LHCN-M2 (cell line): ENCODE measurements around the gene CD82. TPM values are rescaled to one million over a fixed set of nuclear protein-coding genes. Genes with fewer than 3 reads are reported as not detected.
"Not testable (repeated sequence)": the region's sequence is repeated elsewhere in the genome, so short reads cannot be mapped to it uniquely, and the experiment has no call there.

Experiments used
- DNase-seq: peaks from one replicate; pipeline ENCODE4 v3.0.0-alpha.2; 2012; ENCODE audit warnings: low read depth
- total RNA-seq: library from RNA; depleted of rRNA; stranded (reverse); fragments of >200 nt; gene quantifications from 2 replicates; pipeline ENCODE4 v1.2.3, GENCODE V29; 2014

Gene CD82
- total RNA-seq, 1 experiment from 2014 or later, result 372 TPM

- not testable (repeated sequence) for DNase-seq
Measured at GRCh38 chr11:44559940-44560300, 5.5 kb upstream of the CD82 start.

GRCh38 chr11:44561275-44561805 is 4.1 kb upstream of the CD82 start:
- peak; percentile 67 for DNase-seq

GRCh38 chr11:44561964-44562734 is 3.3 kb upstream of the CD82 start:
- no peak for DNase-seq

DNA sequence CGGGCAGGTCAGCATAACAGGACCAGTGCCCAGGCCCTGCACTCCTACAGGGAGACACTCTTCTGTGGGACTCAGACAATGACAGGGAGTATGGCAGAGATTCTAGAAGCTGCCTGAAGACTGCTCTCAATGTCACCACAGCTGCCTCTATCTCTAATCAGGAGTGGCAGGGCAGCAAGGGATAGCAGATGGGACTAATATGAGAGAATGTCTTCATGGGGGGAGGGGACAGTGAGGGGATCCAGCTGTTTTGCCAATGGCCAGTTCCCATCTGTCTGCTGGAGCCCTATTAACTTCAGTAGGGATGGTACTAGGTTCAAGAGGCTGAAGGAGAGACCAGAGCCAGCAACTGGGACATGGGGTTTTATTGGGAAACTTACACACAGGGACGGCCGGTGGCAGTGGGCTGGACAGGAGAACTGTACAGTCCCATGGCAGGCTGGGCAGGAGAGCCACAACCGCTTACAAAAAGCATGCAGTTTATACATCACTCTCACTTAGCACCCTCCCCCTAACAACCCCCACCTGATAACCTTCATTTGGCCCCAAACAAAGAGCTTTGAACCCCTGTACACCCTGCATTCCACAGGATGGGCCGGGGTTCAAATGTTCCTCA is 2.5 kb upstream of the CD82 start:
- DNase-seq, result no peak

DNA sequence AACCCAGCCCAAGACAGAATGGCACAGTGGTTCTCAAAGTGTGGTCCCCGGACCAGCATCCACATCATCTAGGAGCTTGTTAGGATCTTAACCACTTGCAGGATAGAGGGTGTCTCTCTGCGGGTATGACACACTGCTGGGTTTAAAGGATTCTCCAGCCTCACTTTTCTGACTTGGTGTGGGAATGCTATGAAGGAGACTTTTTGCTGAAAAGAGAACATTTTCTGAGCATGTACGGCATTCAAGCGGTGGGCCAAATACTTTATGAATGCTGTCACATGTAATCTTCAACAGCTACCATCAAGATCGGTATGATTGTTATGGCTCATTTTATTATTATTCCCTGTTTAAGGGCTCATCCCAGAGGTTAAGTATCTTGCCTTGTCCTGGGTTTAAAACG is 1.8 kb upstream of the CD82 start:
- DNase-seq, result peak; percentile 84

DNA sequence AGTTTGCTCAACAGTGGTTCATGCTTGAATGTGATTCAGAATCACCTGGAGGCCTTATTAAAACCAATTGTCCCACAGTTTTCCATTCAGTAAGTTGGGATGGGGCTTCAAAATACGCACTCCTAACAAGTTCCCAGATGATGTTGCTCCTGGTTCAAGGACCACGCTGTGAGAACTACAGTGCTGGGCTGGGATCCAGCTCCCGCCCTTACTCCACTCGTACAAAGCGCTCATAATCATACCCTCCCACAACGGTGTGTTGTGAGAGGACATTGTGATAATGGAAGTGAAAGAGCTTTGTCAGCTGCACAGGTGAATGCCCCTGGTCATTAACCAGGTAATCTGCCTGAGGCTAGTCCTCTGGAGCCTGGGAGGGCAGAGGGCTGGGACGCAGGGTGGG is 1.3 kb upstream of the CD82 start:
- no peak for DNase-seq

DNA sequence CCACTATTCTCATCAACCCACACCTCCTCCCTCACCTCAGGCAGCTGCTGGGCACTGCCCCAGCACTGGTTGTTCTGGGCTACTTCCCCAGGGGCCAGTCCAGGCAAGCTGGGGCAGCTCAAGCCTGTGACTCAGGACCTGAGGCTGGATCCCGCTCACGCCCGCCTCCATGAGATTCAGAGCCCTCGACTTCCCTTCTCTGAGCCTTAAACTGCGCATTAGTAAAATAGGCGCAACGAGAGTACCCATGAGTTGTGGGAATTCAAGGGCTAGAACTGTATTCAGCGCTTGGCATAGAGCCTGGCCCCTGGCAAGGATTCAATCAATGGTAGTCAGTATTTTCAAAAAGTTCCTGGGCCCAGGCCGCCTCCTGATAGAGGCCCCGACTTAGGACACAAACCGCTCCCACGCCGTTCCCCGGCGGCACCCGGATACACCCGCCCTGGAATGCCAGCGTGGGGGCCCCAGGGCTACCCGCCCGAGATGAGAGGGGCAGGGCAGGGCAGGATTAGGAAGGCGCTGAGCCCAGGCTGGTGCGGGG is 723 bp upstream of the CD82 start:
- DNase-seq, result peak; percentile 97

DNA sequence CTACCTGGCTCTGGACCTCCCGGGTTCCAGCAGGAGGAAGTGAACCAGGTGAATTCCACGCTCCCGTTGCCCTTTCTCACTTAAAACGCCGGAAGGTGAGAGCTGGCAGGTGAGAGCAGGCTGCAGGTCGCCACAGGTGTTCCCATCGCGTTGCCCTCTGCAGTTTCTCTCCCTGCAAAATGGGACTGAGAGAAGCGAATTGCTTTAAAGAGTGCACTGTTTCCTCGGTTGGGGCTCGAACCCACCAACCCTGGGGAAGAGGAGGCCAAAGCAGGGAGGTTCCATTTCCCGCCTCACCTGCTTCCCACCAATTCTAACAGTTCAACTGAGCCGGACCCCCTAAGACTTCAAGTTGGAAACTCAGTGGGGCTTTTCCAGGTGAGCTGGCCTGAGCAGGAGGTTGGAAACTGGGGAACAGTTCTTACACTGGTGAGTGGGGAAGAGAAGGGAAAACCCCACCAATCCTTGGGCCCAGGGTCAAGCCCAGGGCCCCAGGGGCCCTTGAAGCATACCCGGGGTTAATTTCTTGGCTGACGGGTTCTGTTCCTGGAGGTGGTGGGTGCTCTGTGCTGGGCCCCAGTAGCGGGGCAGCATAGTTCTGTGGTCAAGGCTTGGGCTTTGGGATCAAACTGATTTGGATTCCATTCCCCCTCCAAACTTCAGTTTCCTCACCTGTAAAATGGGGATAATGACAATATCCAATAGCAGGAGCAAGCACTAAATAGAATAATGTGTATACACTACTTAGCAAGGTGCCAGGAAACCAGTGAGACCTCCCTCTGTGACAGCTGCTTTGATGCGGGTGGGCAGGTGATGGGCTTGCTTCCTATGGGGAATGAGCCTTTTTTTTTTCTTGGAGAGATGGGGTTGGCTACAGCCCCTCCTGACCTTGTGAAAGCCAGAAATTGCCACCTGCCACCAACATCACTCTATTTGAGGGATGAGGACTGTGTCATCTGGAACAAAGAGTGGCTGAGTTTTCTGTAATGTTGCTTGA is 788 bp downstream of the CD82 start:
- DNase-seq, result peak; percentile 70

DNA sequence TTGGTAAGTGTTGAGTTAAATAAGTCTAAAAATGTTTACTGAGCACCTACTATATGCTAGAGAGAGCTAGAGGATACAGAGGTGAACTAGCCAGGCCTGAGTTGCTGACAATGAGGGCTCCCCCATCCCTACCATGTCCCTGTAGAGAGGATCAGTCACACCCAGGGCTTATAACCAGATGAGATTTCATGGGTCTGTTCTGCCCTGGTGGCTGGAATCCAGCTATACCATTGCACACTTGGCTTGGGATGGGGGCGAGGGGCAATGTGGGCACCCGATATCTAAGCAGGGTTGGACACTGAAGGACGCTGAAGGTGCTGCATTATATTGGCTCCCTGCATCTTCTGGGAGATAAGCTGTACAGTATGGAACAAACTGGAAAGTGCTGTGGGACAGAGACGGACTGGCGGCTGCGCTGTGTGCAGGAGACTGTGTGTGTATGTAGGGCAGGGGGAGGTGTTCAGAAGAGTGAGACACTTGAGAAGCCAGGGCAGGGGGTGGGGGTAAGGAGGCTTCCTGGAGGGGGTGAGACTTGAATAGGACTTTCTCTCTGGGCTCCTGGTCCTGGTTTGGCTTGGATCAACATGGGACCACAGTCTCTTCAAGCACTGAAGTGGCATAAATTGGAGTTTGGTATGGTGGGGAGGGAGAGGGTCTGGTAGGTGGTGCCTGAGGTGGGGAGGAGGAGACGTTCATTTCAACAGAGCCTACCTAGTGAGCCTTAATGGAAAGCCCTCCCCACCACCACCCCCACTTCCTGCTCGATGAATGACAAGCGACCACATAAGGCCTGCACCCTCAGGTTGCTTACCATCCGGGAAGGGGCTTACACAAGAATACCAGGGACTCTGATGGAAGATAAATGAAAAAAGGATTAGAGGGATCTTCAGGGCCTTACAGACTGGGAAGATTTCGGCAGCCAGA is 1.8 kb downstream of the CD82 start:
- no peak for DNase-seq

DNA sequence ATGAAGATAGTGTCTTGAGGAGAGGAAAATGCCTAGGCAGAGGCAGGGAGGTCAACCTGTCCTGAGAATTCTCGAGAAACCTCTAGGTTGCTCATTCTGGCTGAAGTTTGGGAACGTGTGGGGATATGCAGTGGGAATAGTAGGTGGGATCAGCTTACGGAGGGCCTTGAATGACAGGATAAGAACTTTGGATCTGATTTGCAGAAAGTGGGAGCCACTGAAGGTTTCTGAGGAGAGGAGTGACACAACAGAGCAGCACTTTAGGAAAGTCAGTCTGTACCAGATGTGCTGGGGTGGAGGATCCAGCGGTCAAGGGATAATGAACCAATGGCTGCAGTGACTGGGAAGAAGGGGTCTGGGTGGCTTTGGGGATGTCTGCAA is 2.4 kb downstream of the CD82 start:
- DNase-seq, result no peak

- DNase-seq, result no peak
Measured at GRCh38 chr11:44568331-44568657, 2.8 kb downstream of the CD82 start.

GRCh38 chr11:44568658-44569473 is 3.4 kb downstream of the CD82 start:
- DNase-seq, result peak; percentile 99

GRCh38 chr11:44570411-44571155 is 5.1 kb downstream of the CD82 start:
- DNase-seq, result no peak

DNA sequence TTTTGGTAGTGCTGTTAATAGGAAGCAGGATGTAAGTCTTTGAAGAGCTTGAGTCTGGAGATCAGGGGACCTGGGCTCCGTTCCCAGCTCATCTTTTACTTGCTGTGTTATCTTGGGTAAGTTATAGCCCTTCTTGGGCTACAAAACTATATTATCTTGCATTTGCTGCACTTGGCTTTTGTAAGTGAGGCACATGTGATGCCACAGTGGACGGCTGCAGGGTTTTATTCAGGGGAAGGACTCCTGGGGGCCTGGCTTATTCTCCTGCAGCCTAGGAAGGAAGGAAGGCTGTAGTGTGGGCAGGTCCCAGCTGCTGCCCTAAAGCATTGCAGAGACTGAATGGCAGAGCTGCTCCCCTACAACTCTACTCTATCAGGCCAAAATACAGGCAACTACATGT is 6.4 kb downstream of the CD82 start:
- no peak for DNase-seq

- DNase-seq, result no peak
Measured at GRCh38 chr11:44572436-44572835, 7.0 kb downstream of the CD82 start.

DNA sequence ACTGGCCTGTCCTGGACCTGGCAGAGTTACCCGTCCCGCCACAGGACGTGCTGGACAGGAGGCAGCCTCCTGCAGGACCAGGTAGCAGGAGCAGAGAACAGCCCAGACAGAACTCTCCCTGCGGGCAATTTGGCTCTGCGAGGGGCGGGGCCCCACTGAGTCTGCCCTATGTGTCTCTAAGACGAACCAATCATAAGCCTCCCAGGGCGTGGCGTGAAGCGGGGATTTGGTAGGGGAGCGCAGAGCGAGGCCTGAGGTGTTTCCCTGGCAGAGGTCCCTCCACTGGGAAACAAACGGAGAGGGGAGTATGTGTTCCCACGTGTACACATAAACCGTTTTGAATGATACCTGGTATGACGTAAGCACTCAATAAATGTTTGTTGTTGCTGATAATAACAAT is 7.4 kb downstream of the CD82 start:
- no peak for DNase-seq

- DNase-seq, result no peak
Measured at GRCh38 chr11:44573333-44573732, 7.9 kb downstream of the CD82 start.

DNA sequence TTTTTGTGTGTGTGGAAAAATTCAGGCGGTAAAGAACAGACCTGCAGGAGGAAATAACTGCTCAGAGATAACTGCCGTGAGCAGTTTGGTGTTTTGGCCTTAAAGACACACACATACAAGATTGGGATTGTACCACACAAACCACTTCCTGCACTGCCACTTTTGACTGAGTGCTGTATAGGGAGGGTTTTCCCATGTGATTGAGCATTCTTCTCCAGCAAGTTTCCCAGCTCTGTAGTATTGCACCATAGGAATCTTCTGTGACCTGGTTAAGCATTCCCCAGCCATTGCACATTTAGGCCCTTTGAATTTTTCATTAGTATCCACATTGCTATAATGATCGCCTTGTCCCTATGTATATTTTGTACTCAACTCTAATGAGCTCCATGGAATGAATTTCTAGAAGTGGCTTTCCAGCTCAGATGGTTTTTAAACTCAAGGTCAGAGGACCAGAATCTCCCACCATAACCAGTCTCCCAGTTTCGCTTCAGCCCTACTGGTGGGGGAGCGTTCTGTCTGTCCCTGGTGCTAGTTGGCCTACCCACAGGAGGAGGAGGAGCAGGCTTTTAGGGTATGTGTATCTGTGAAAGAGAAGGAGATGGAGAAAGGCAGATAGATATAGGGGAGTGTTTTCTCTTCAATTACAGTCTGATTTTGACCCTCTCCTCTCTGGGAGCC is 9.3 kb downstream of the CD82 start:
- peak; percentile 93 for DNase-seq

DNA sequence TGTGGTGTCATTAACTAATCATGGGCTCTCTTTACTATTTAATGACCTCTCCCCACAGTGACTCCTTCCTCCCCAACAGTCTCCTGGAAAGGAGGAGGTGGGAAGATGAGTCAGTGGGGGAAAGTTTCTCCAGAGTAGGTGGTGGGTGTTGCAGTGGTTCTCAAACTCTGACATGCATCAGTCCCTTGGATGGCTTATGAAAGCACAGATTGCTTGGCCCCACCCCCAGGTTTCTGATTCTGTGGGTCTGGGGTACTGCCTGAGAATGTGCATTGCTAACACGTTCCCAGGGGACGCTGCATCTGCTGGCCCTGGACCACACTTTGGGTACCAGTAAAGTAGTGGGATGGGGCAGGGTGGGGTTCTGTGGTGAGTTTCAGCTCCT is 9.8 kb downstream of the CD82 start:
- DNase-seq, result peak; percentile 67
